Body of pancreas (tissue), 4 donors: ENCODE results near the gene NFIA.

Experiments
- POLR2A ChIP-seq, 3 donors: fragments of 450-650 bp; IDR thresholded peaks; one replicate each; pipeline ENCODE4 v1.6.1; 2016; ENCODE audit warnings: antibody characterized with exemption in 3 of 3, mild to moderate bottlenecking in 2 of 3
- TF ChIP-seq, protein P1 (sequence below), 7 experiments: fragments of 450-650 bp in 4 of 7; fragments of 200-600 bp in 3 of 7; sonication (generic) in 3 of 7; IDR thresholded peaks; one replicate each; pipeline ENCODE4 v1.5.1; 2016 to 2019; ENCODE audit warnings: antibody characterized with exemption in 7 of 7

DNA sequence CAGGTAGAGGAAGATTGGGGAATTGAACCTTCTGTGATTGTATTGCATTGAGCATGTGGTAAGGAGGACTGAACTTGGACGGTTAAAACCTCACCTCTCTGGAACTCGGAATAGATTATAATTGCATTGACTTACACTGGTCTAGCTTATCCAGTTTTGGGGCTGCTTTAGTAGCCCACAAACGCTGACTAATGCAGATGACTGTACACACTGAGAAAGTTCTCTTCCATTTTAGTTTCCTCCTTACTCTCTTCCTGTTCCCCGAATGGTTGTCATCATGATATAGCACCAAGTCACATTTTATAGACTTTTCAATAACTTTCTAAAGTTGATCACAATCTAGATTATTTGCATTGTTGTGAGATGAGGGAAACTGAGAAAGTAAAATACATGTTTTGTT lies 78.2 kb downstream of the NFIA start:
- TF ChIP-seq, protein P1, sequence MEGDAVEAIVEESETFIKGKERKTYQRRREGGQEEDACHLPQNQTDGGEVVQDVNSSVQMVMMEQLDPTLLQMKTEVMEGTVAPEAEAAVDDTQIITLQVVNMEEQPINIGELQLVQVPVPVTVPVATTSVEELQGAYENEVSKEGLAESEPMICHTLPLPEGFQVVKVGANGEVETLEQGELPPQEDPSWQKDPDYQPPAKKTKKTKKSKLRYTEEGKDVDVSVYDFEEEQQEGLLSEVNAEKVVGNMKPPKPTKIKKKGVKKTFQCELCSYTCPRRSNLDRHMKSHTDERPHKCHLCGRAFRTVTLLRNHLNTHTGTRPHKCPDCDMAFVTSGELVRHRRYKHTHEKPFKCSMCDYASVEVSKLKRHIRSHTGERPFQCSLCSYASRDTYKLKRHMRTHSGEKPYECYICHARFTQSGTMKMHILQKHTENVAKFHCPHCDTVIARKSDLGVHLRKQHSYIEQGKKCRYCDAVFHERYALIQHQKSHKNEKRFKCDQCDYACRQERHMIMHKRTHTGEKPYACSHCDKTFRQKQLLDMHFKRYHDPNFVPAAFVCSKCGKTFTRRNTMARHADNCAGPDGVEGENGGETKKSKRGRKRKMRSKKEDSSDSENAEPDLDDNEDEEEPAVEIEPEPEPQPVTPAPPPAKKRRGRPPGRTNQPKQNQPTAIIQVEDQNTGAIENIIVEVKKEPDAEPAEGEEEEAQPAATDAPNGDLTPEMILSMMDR (IDR thresholded peaks at IDR 0.05): no peak
- TF ChIP-seq POLR2A (IDR thresholded peaks at IDR 0.05): no peak
